ENCODE data around the gene NCAM1. TPM values are rescaled to one million over a fixed set of nuclear protein-coding genes. Genes with fewer than 3 reads are reported as not detected.

NCAM1 gene
- total and polyA plus RNA-seq, 2 donors (not counting 3 experiments of a cell fraction or from before 2014, with no cell fraction given) = 0.03 TPM; not detected in 1

GRCh38 chr11:113090716-113091480 is 129.7 kb downstream of the NCAM1 start:
- H3K27ac ChIP-seq (ENCODE audit: insufficient read depth, low read depth, low read length) = no peak overlapping the region
- no peaks in the 10 kb centered on the region for H4K20me1 ChIP-seq (replicated peaks; ENCODE audit: control insufficient read depth, extremely low read depth, insufficient read depth, low read length)
- no peaks in the 10 kb centered on the region for H3K79me2 ChIP-seq (ENCODE audit: control insufficient read depth, insufficient read depth, low read length)
- H3K4me2 ChIP-seq (ENCODE audit: insufficient read depth, low read length) = no peak overlapping the region
- no peak overlapping the region for H3K4me3 ChIP-seq (replicated peaks in 1 of 3; ENCODE audit: insufficient read depth in 1 of 3, low read depth in 1 of 3, low read length in 3 of 3)
- H3K27me3 ChIP-seq (ENCODE audit: control insufficient read depth in 2 of 2, insufficient read depth in 2 of 2, low read length in 2 of 2) = no peaks in the 10 kb centered on the region
- POLR2A ChIA-PET = no interaction called here
- no peak for DNase-seq (ENCODE audit: low read depth, low spot score)
- H2AFZ ChIP-seq (ENCODE audit: low read depth, low read length) = no peak overlapping the region
- intact Hi-C loops (cut with micrococcal nuclease) (no loop called here), dilution Hi-C loops (cut with MboI; ENCODE audit: extremely low pct_ligation_motif_present, low sequenced_read_pairs) (no loop called here)
- no peaks in the 10 kb centered on the region for H3K9me3 ChIP-seq (replicated peaks; ENCODE audit: control insufficient read depth, insufficient read depth, low read length)
- H3K4me1 ChIP-seq (ENCODE audit: control insufficient read depth, extremely low read depth, insufficient read depth, low read length) = no peaks in the 10 kb centered on the region
- H3K36me3 ChIP-seq (ENCODE audit: control insufficient read depth in 2 of 2, extremely low read depth in 1 of 2, insufficient read depth in 2 of 2, low read length in 2 of 2) = no peaks in the 10 kb centered on the region
- H3K9me1 ChIP-seq (replicated peaks; ENCODE audit: control insufficient read depth, extremely low read depth, insufficient read depth, low read length) = no peaks in the 10 kb centered on the region
- CTCF ChIA-PET = no interaction called here
- no peak for TF ChIP-seq GATA2 (IDR thresholded peaks at IDR 0.05; ENCODE audit: insufficient read depth, insufficient read length, low read depth, low read length)
- TF ChIP-seq, protein P1, sequence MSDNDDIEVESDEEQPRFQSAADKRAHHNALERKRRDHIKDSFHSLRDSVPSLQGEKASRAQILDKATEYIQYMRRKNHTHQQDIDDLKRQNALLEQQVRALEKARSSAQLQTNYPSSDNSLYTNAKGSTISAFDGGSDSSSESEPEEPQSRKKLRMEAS (IDR thresholded peaks at IDR 0.05; ENCODE audit: insufficient read depth, insufficient read length) = no peak
- no peak for TF ChIP-seq FOS (IDR thresholded peaks at IDR 0.05; ENCODE audit: borderline replicate concordance, insufficient read depth, low read length)
- TF ChIP-seq CTCF (IDR thresholded peaks at IDR 0.05; ENCODE audit: extremely low read depth in 1 of 2, insufficient read depth in 1 of 2, low read depth in 1 of 2, low read length in 2 of 2) = no peak
- TF ChIP-seq EZH2 (IDR thresholded peaks at IDR 0.05; ENCODE audit: borderline replicate concordance, low read depth, low read length, severe bottlenecking) = no peak
- TF ChIP-seq POLR2AphosphoS5 (IDR thresholded peaks at IDR 0.05; ENCODE audit: insufficient read depth, low read depth, low read length) = no peak
- no peak for TF ChIP-seq JUN (IDR thresholded peaks at IDR 0.05; ENCODE audit: borderline replicate concordance, insufficient read depth, insufficient read length, low read depth)
- TF ChIP-seq MYC (IDR thresholded peaks at IDR 0.05; ENCODE audit: low read depth, low read length) = no peak
- TF ChIP-seq POLR2A (IDR thresholded peaks at IDR 0.05; ENCODE audit: low read depth, low read length) = no peak
- BruUV-seq (replicated peaks) = no TSS peak
- H3K9ac ChIP-seq (replicated peaks; ENCODE audit: extremely low read depth, insufficient read depth, low read length) = no peak overlapping the region
- FAIRE-seq = no peak

All from endothelial cell of umbilical vein (primary cell).